CD4-positive, CD25-positive, alpha-beta regulatory T cell (primary cell): Measurements from ENCODE around the gene PRKAA2. TPM values are rescaled to one million over a fixed set of nuclear protein-coding genes. Genes with fewer than 3 reads are reported as not detected.
A peak's percentile ranks its signal among the peaks of the same experiment; 100 is the strongest.

ENCODE experiments used
- ATAC-seq, 2 donors: fragments of 150-1000 bp; cut with Tn5 transposase; one replicate each; pipeline ENCODE4 v1.10.0; 2021; ENCODE audit warnings: low read depth in 2 of 2, moderate number of reproducible peaks in 2 of 2, moderate library complexity in 1 of 2
- DNase-seq, 3 donors: peaks; one replicate each; pipeline versions ENCODE4 v3.0.0 to v3.0.0-alpha.2; 2012 to 2022; ENCODE audit warnings: mixed read lengths in 1 of 3
- H3K27ac ChIP-seq: one replicate; pipeline ENCODE4 v1.7.0; 2013; ENCODE audit warnings: mild to moderate bottlenecking, low read length; ENCODE audit not compliant: insufficient read depth, poor library complexity, severe bottlenecking
- H3K27me3 ChIP-seq: one replicate; pipeline ENCODE4 v1.7.0; 2013; ENCODE audit warnings: low read length; ENCODE audit not compliant: control insufficient read depth, insufficient read depth
- H3K36me3 ChIP-seq: one replicate; pipeline ENCODE4 v1.7.0; 2013; ENCODE audit warnings: mild to moderate bottlenecking, low read length, moderate library complexity; ENCODE audit not compliant: control insufficient read depth, insufficient read depth
- H3K4me1 ChIP-seq: 2 replicates; pipeline ENCODE4 v1.7.0; 2013; ENCODE audit warnings: mild to moderate bottlenecking, low read length; ENCODE audit not compliant: insufficient read depth, control insufficient read depth, poor library complexity, severe bottlenecking
- H3K4me3 ChIP-seq: one replicate; pipeline ENCODE4 v1.7.0; 2013; ENCODE audit warnings: low read depth, mild to moderate bottlenecking, low read length, moderate library complexity
- H3K9me3 ChIP-seq, 2 experiments: 1 replicate in 1 of 2; 2 replicates in 1 of 2; pipeline ENCODE4 v1.7.0; 2013; ENCODE audit warnings: low read length in 2 of 2, mild to moderate bottlenecking in 1 of 2, moderate library complexity in 1 of 2; ENCODE audit not compliant: control insufficient read depth in 2 of 2
- H3K27ac Mint-ChIP-seq, 3 donors: one replicate each; pipeline ENCODE4 v1.8.0; 2020 to 2022; ENCODE audit warnings: mild to moderate bottlenecking in 3 of 3, mixed read lengths in 3 of 3, moderate library complexity in 2 of 3
- H3K27me3 Mint-ChIP-seq: one replicate; pipeline ENCODE4 v1.8.0; 2022; ENCODE audit warnings: mild to moderate bottlenecking, mixed read lengths
- H3K36me3 Mint-ChIP-seq: one replicate; pipeline ENCODE4 v1.8.0; 2020; ENCODE audit warnings: mixed read lengths
- H3K4me1 Mint-ChIP-seq, 4 donors: one replicate each; pipeline ENCODE4 v1.8.0; 2020 to 2022; ENCODE audit warnings: mixed read lengths in 4 of 4, mild to moderate bottlenecking in 1 of 4
- H3K4me3 Mint-ChIP-seq, 4 donors: one replicate each; pipeline ENCODE4 v1.8.0; 2020 to 2022; ENCODE audit warnings: mild to moderate bottlenecking in 4 of 4, mixed read lengths in 4 of 4, moderate library complexity in 3 of 4
- H3K9me3 Mint-ChIP-seq, 7 donors: one replicate each; pipeline ENCODE4 v1.8.0; 2020 to 2022; ENCODE audit warnings: mixed read lengths in 7 of 7, mild to moderate bottlenecking in 3 of 7, moderate library complexity in 2 of 7
- polyA plus RNA-seq, 4 donors: library from polyadenylated mRNA; unstranded; fragments of 300-500 nt; fragmentation: Illumina TruSeq; gene quantifications; one replicate each; pipeline ENCODE4 v1.2.3, GENCODE V29; 2021
- total RNA-seq: library from RNA; stranded (reverse); gene quantifications from one replicate; pipeline ENCODE4 v1.2.3, GENCODE V29; 2022

The PRKAA2 gene
- total and polyA plus RNA-seq, 5 donors from 2014 or later, result not detected

DNA sequence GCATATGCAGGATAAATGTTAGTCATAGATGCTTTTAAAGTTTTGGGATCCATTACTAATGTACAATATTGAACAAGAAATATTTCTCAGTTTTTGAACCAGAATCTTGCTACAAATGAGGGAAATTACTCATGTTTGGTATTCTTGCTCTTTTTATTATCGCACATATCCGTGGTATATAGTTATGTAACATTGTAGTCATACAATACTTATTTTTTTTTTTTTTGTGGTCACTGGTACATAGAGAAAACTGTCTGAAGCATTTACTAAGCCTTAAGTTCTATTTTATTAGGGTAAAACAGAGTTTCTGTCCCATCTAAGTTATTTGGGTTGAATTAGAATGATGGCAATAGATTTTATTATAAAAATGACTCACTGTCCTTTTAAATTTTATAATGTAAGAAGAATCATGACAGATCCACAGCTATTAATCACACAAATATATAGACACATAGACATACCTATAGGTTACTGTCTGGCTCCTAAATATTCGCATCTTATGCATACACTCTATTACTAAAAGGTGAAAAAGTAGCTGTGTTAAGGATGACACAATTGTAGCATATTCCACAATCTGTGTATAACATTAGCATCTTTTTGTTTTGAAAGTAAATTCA, 18.0 kb upstream of the PRKAA2 start:
- Histone ChIP-seq H3K27me3 (no peaks in the 10 kb centered on the region), H3K36me3 (no peaks in the 10 kb centered on the region), H3K4me3 (no peak overlapping the region), H3K27ac (no peak overlapping the region), H3K9me3 (no peaks in the 10 kb centered on the region), H3K4me1 (no peaks in the 10 kb centered on the region)
- Mint-ChIP-seq H3K9me3 (peaks cover 0 to 8% (median 0%) of the 10 kb centered on the region in 7 donors), H3K4me1 (no peaks in the 10 kb centered on the region), H3K36me3 (no peaks in the 10 kb centered on the region), H3K27ac (no peak overlapping the region), H3K4me3 (no peak overlapping the region), H3K27me3 (peaks cover 4% of the 10 kb centered on the region)
- no peak for DNase-seq
- no peak for ATAC-seq

- ATAC-seq, result no peak
- Mint-ChIP-seq H3K27me3 (peaks cover 4% of the 10 kb centered on the region), H3K9me3 (peaks cover 0 to 6% (median 0%) of the 10 kb centered on the region in 7 donors), H3K27ac (no peak overlapping the region), H3K4me3 (no peak overlapping the region), H3K4me1 (no peaks in the 10 kb centered on the region), H3K36me3 (no peaks in the 10 kb centered on the region)
- Histone ChIP-seq H3K4me1 (no peaks in the 10 kb centered on the region), H3K27me3 (no peaks in the 10 kb centered on the region), H3K36me3 (no peaks in the 10 kb centered on the region), H3K9me3 (no peaks in the 10 kb centered on the region), H3K27ac (no peak overlapping the region), H3K4me3 (no peak overlapping the region)
- no peak for DNase-seq
Observed at GRCh38 chr1:56627636-56628039, 17.5 kb upstream of the PRKAA2 start.

DNA sequence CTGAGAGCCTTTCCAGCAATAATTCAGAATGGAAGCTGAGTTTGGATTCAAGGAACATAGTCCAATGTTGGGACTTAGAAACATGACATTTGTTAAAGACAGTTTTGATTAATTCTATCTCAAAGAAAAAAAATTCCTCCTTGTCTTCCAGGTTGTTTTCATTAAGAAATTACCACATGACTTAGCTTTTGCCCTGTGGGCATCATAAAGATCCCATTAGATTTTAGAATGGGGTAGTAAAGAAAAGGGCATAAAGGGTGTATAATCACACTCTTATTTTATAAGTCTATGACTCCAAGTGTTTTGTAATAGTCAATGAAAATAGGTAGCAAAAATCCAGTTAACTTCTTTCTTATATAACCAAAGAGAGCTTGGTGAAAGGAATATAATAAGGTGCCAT, 14.3 kb upstream of the PRKAA2 start:
- H3K9me3 Mint-ChIP-seq, result peaks cover 0 to 2% (median 0%) of the 10 kb centered on the region in 7 donors
- ATAC-seq, result no peak
- H3K36me3 ChIP-seq, result no peaks in the 10 kb centered on the region
- no peaks in the 10 kb centered on the region for H3K4me1 Mint-ChIP-seq
- no peak overlapping the region for H3K4me3 ChIP-seq
- H3K27ac Mint-ChIP-seq, result no peak overlapping the region
- H3K36me3 Mint-ChIP-seq, result no peaks in the 10 kb centered on the region
- H3K9me3 ChIP-seq, result no peaks in the 10 kb centered on the region
- H3K4me3 Mint-ChIP-seq, result no peak overlapping the region
- H3K4me1 ChIP-seq, result no peaks in the 10 kb centered on the region
- H3K27ac ChIP-seq, result no peak overlapping the region
- no peak for DNase-seq
- H3K27me3 Mint-ChIP-seq, result peaks cover 4% of the 10 kb centered on the region
- H3K27me3 ChIP-seq, result no peaks in the 10 kb centered on the region

DNA sequence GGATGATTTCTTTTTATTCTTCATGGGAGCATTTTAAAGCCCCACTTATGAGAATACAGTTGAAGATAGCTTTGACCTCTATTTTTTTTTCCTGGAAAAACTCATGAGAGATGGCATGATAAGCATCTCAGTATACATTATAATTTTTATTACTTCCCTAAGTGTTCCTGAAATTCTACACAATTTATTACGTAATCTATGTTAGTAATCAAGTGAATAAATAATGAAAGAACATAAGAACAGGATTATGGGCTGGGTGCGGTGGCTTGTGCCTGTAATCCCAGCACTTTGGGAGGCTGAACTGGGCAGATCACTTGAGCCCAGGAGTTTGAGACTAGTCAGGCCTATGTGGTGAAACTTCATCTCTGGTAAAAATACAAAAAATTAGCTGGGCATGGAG, 13.2 kb upstream of the PRKAA2 start:
- no peaks in the 10 kb centered on the region for H3K4me1 ChIP-seq
- Mint-ChIP-seq H3K9me3 (peaks cover 0 to 2% (median 0%) of the 10 kb centered on the region in 7 donors), H3K4me1 (no peaks in the 10 kb centered on the region), H3K36me3 (no peaks in the 10 kb centered on the region), H3K4me3 (no peak overlapping the region), H3K27ac (no peak overlapping the region), H3K27me3 (peaks cover 4% of the 10 kb centered on the region)
- no peaks in the 10 kb centered on the region for H3K9me3 ChIP-seq
- no peak for DNase-seq
- H3K36me3 ChIP-seq, result no peaks in the 10 kb centered on the region
- no peak overlapping the region for H3K27ac ChIP-seq
- no peak for ATAC-seq
- H3K4me3 ChIP-seq, result no peak overlapping the region
- no peaks in the 10 kb centered on the region for H3K27me3 ChIP-seq

- ATAC-seq (no peak), DNase-seq (no peak)
- H3K4me1 Mint-ChIP-seq, result no peaks in the 10 kb centered on the region
- H3K4me3 Mint-ChIP-seq, result no peak overlapping the region
- H3K9me3 Mint-ChIP-seq, result peaks cover 0 to 2% (median 0%) of the 10 kb centered on the region in 7 donors
- H3K27ac Mint-ChIP-seq, result no peak overlapping the region
- no peaks in the 10 kb centered on the region for H3K4me1 ChIP-seq
- H3K36me3 ChIP-seq, result no peaks in the 10 kb centered on the region
- peaks cover 5% of the 10 kb centered on the region for H3K27me3 Mint-ChIP-seq
- no peak overlapping the region for H3K27ac ChIP-seq
- no peaks in the 10 kb centered on the region for H3K9me3 ChIP-seq
- no peaks in the 10 kb centered on the region for H3K27me3 ChIP-seq
- no peak overlapping the region for H3K4me3 ChIP-seq
- no peaks in the 10 kb centered on the region for H3K36me3 Mint-ChIP-seq
Observed at GRCh38 chr1:56634981-56635380, 10.1 kb upstream of the PRKAA2 start.

DNA sequence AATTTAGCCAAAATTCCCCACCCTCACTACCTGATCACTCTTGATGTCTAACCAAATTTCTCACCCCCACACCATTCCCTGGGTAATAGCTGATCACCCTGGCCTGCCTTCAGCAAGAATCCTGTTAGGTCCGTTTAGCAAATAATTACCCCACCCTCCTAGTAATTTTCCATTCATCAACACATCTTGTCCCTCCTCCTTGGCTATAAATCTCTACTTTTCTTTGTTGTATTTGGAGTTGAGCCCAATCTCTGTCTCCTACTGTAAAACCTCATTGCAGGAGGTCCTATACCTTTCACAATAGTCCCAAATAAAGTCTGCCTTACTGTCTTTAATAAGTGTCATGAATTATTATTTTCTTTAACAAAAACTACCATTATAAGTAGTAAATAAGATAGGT, 6.9 kb upstream of the PRKAA2 start:
- Mint-ChIP-seq H3K4me3 (no peak overlapping the region), H3K27ac (peak overlapping the region in 1 of 3 donors; percentile 45)

GRCh38 chr1:56639211-56639610, 5.9 kb upstream of the PRKAA2 start:
- H3K27ac ChIP-seq, result no peak overlapping the region
- Mint-ChIP-seq H3K27me3 (peaks cover 15% of the 10 kb centered on the region), H3K27ac (no peak overlapping the region), H3K36me3 (no peaks in the 10 kb centered on the region), H3K4me3 (no peak overlapping the region), H3K9me3 (no peaks in the 10 kb centered on the region), H3K4me1 (peaks cover 0 to under 1% (median 0%) of the 10 kb centered on the region in 4 donors)
- DNase-seq, result no peak
- H3K9me3 ChIP-seq, result no peaks in the 10 kb centered on the region
- H3K4me3 ChIP-seq, result no peak overlapping the region
- no peaks in the 10 kb centered on the region for H3K4me1 ChIP-seq
- peaks cover 9% of the 10 kb centered on the region for H3K27me3 ChIP-seq
- no peak for ATAC-seq
- H3K36me3 ChIP-seq, result no peaks in the 10 kb centered on the region

More for the DNA sequence above, 6.9 kb upstream of the PRKAA2 start:
- Histone ChIP-seq H3K27ac (no peak overlapping the region), H3K4me3 (no peak overlapping the region), H3K9me3 (no peaks in the 10 kb centered on the region), H3K4me1 (no peaks in the 10 kb centered on the region), H3K36me3 (no peaks in the 10 kb centered on the region), H3K27me3 (peaks cover under 1% of the 10 kb centered on the region)
- Mint-ChIP-seq H3K9me3 (no peaks in the 10 kb centered on the region), H3K4me1 (no peaks in the 10 kb centered on the region), H3K27me3 (peaks cover 10% of the 10 kb centered on the region), H3K36me3 (no peaks in the 10 kb centered on the region)
- DNase-seq, result no peak
- ATAC-seq, result no peak

- Histone ChIP-seq H3K4me3 (no peak overlapping the region), H3K4me1 (no peaks in the 10 kb centered on the region), H3K9me3 (no peaks in the 10 kb centered on the region), H3K36me3 (no peaks in the 10 kb centered on the region), H3K27ac (no peak overlapping the region), H3K27me3 (peaks cover 23% of the 10 kb centered on the region)
- Mint-ChIP-seq H3K27ac (no peak overlapping the region), H3K36me3 (no peaks in the 10 kb centered on the region), H3K27me3 (peaks cover 31% of the 10 kb centered on the region), H3K4me3 (no peak overlapping the region), H3K4me1 (peaks cover 0 to 6% (median 2%) of the 10 kb centered on the region in 4 donors), H3K9me3 (peaks cover 0 to 6% (median 0%) of the 10 kb centered on the region in 7 donors)
- ATAC-seq (no peak), DNase-seq (no peak)
Observed at GRCh38 chr1:56643661-56644060, 1.5 kb upstream of the PRKAA2 start.
